Measurements from ENCODE around the gene TTLL5. TPM values are rescaled to one million over a fixed set of nuclear protein-coding genes. Genes with fewer than 3 reads are reported as not detected.

Gene TTLL5
- total and polyA plus RNA-seq, 10 of the 15 experiments (the other 5 are each of a cell fraction or from before 2014, with no cell fraction given): 3.2 to 25.9 (median 13.8) TPM

DNA sequence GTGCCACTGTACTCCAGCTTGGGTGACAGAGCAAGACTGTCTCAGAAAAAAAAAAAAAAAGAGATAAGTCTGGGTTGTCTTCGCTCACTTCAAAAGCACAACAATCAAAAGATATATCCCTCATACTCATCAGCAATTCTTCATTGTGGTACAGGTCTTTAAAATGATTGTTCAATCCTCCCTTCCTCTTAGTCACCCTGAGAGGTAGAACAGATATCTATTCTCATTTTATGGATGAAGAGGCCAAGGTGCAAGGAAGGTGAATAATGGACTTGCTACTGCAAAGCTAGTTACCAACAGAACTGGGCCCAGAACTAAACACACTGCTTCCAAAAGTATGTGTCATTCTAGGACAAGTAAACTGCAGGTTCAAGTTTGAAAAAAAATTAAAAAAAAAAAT, 7.5 kb upstream of the TTLL5 start (continued):
- TF ChIP-seq ZBTB11 (CRISPR knock-in tag; IDR thresholded peaks at IDR 0.05) (no peak), MLLT1 (IDR thresholded peaks at IDR 0.05) (no peak), BMI1 (IDR thresholded peaks at IDR 0.05; ENCODE audit: borderline replicate concordance) (no peak), MYC (IDR thresholded peaks at IDR 0.05; ENCODE audit: insufficient read depth, insufficient read length, insufficient replicate concordance, low read length, severe bottlenecking) (no peak)

- POLR2A ChIA-PET: interaction anchor here (0.7 to 1.9 kb wide), 5 partner anchors 30 to 651 kb away, joined by 3 to 12 read pairs (median 4); partner anchors contain the start of gene FLVCR2
- CTCF ChIA-PET: interaction anchor here (0.6 to 13.0 kb wide), 48 partner anchors 8 to 815 kb away, joined by 3 to 578 read pairs (median 5); partner anchors contain the start of genes BATF, FLVCR2 and TGFB3
- Histone ChIP-seq H3K4me3 (no peak overlapping the region), H3K36me3 (ENCODE audit: control insufficient read depth in 2 of 2, insufficient read depth in 2 of 2, low read length in 1 of 2) (peaks cover 5 to 30% of the 10 kb centered on the region in 2 experiments), H3K4me1 (ENCODE audit: control insufficient read depth, insufficient read depth, low read length) (no peaks in the 10 kb centered on the region), H4K20me1 (ENCODE audit: control insufficient read depth, insufficient read depth) (no peaks in the 10 kb centered on the region), H3K9me3 (replicated peaks; ENCODE audit: control insufficient read depth, insufficient read depth, low read length) (no peaks in the 10 kb centered on the region), H3K79me2 (ENCODE audit: control insufficient read depth, insufficient read depth, low read length) (peaks cover 6% of the 10 kb centered on the region), H3K27me3 (replicated peaks in 1 of 2; ENCODE audit: control insufficient read depth in 2 of 2, insufficient read depth in 2 of 2, low read length in 1 of 2) (no peaks in the 10 kb centered on the region), H3K27ac (ENCODE audit: control insufficient read depth, insufficient read depth) (no peak overlapping the region), H2AFZ (ENCODE audit: control insufficient read depth, low read depth, low read length) (peak overlapping the region; percentile 10; the same call in 1 of the 2 replicates), H3K4me2 (ENCODE audit: control insufficient read depth, insufficient read depth) (no peak overlapping the region), H3K9ac (ENCODE audit: control insufficient read depth, insufficient read depth, low read length) (no peak overlapping the region)
- in situ Hi-C loops (cut with MboI): loop anchor here (5.0 to 10.0 kb wide), 2 partner anchors 77 to 529 kb away; partner anchors contain the start of genes FLVCR2 and NEK9
- RAD21 ChIA-PET (ENCODE audit: unreplicated experiment): interaction anchor here (0.8 to 13.7 kb wide), 19 partner anchors 9 to 352 kb away, joined by 3 to 320 read pairs (median 4); partner anchors contain the start of genes BATF and FLVCR2
- 2% methylated on average over 4 of the region's 4 CpGs for WGBS (ENCODE audit: insufficient coverage, insufficient replicate concordance, low lambda C conversion rate, missing lambda C conversion rate)
- FAIRE-seq: peak; percentile 86
- peak; percentile 98 for ATAC-seq
- BruUV-seq (replicated peaks): no TSS peak
- peak; percentile 38 for DNase-seq (ENCODE audit: low read depth, low spot score)
- SMC1A ChIA-PET (ENCODE audit: uncharacterized antibody, unreplicated experiment): interaction anchor here (0.6 to 12.4 kb wide), 22 partner anchors 9 to 530 kb away, joined by 3 to 375 read pairs (median 4); partner anchors contain the start of genes BATF and FLVCR2
- intact Hi-C loops (cut with micrococcal nuclease; ENCODE audit: unreplicated experiment): loop anchor here (1.0 to 10.0 kb wide), 3 partner anchors 77 to 519 kb away; no protein-coding TSS in a partner anchor
- TF ChIP-seq CHD2 (IDR thresholded peaks at IDR 0.05; ENCODE audit: borderline replicate concordance, low read depth, low read length) (no peak), CHD4 (IDR thresholded peaks at IDR 0.05) (no peak), RAD21 (IDR thresholded peaks at IDR 0.05; ENCODE audit: insufficient read depth, low read depth, low read length) (peak; percentile 97), YBX1 (IDR thresholded peaks at IDR 0.05) (no peak), SMC3 (IDR thresholded peaks at IDR 0.05; ENCODE audit: borderline replicate concordance, low read length) (peak; percentile 84; the same call in 1 of the 2 replicates), RB1 (IDR thresholded peaks at IDR 0.05; ENCODE audit: borderline replicate concordance) (peak; percentile 42; the same call in 1 of the 2 replicates), NBN (IDR thresholded peaks at IDR 0.05) (no peak), ATF7 (IDR thresholded peaks at IDR 0.05; ENCODE audit: low read depth) (no peak), USF1 (IDR thresholded peaks at IDR 0.05; ENCODE audit: borderline replicate concordance, extremely low read length, insufficient read depth, low read depth, low read length) (no peak), PAX8 (IDR thresholded peaks at IDR 0.05) (no peak), TAF1 (IDR thresholded peaks at IDR 0.05; ENCODE audit: borderline replicate concordance, low read depth, low read length) (no peak)
- TF ChIP-seq, protein P1, sequence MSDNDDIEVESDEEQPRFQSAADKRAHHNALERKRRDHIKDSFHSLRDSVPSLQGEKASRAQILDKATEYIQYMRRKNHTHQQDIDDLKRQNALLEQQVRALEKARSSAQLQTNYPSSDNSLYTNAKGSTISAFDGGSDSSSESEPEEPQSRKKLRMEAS (IDR thresholded peaks at IDR 0.05; ENCODE audit: low read depth, low read length): no peak
These were observed 6.8 kb upstream of the TTLL5 start for GRCh38 chr14:75654127-75654732.
